ENCODE data around the gene FRMD1. TPM values are rescaled to one million over a fixed set of nuclear protein-coding genes. Genes with fewer than 3 reads are reported as not detected.

FRMD1 gene
- total and polyA plus RNA-seq, 10 of the 15 experiments (the other 5 are each of a cell fraction or from before 2014, with no cell fraction given), result not detected

DNA sequence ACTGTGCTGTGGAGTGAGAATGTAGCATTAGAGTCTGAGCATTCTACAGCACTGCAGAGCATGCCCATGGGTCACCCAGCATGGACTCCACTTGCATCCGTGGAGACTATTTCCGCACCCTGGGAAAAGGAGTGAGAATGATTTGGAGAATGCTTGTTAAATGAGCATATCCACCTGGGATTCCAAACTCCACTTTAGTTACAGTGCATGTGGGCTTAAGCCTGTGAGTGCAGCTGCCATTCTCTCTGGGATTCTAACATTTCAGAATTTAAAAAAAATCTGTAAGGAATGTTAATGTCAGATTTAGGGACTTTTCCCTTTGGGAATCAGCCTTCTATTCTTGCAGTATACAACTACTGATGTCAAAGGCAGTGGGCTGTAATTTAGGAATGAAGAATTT, 48.1 kb downstream of the FRMD1 start:
- POLR2A ChIA-PET, result no interaction called here
- SMC1A ChIA-PET (ENCODE audit: uncharacterized antibody, unreplicated experiment), result no interaction called here
- no TSS peak for BruUV-seq (replicated peaks)
- Histone ChIP-seq H2AFZ (ENCODE audit: control insufficient read depth, low read depth, low read length) (no peak overlapping the region), H3K36me3 (ENCODE audit: control insufficient read depth in 2 of 2, insufficient read depth in 2 of 2, low read length in 1 of 2) (no peaks in the 10 kb centered on the region), H3K4me3 (no peak overlapping the region), H3K27me3 (replicated peaks in 1 of 2; ENCODE audit: control insufficient read depth in 2 of 2, insufficient read depth in 2 of 2, low read length in 1 of 2) (no peaks in the 10 kb centered on the region), H3K27ac (ENCODE audit: control insufficient read depth, insufficient read depth) (no peak overlapping the region), H4K20me1 (ENCODE audit: control insufficient read depth, insufficient read depth) (no peaks in the 10 kb centered on the region), H3K9ac (ENCODE audit: control insufficient read depth, insufficient read depth, low read length) (no peak overlapping the region), H3K4me2 (ENCODE audit: control insufficient read depth, insufficient read depth) (no peak overlapping the region), H3K9me3 (replicated peaks; ENCODE audit: control insufficient read depth, insufficient read depth, low read length) (no peaks in the 10 kb centered on the region; the same call in 2 of the 3 replicates), H3K4me1 (ENCODE audit: control insufficient read depth, insufficient read depth, low read length) (no peaks in the 10 kb centered on the region), H3K79me2 (ENCODE audit: control insufficient read depth, insufficient read depth, low read length) (no peaks in the 10 kb centered on the region)
- FAIRE-seq, result no peak
- intact Hi-C loops (cut with micrococcal nuclease; ENCODE audit: unreplicated experiment), result no loop called here
- in situ Hi-C loops (cut with MboI), result no loop called here
- no peak for ATAC-seq
- DNase-seq (ENCODE audit: low read depth, low spot score), result no peak
- RAD21 ChIA-PET (ENCODE audit: unreplicated experiment), result no interaction called here
- CTCF ChIA-PET, result no interaction called here
- 66% methylated on average over 2 of the region's 2 CpGs for WGBS (ENCODE audit: insufficient coverage, insufficient replicate concordance, low lambda C conversion rate, missing lambda C conversion rate)
- TF ChIP-seq, protein P1, sequence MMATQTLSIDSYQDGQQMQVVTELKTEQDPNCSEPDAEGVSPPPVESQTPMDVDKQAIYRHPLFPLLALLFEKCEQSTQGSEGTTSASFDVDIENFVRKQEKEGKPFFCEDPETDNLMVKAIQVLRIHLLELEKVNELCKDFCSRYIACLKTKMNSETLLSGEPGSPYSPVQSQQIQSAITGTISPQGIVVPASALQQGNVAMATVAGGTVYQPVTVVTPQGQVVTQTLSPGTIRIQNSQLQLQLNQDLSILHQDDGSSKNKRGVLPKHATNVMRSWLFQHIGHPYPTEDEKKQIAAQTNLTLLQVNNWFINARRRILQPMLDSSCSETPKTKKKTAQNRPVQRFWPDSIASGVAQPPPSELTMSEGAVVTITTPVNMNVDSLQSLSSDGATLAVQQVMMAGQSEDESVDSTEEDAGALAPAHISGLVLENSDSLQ (IDR thresholded peaks at IDR 0.05), result no peak
- TF ChIP-seq POU2F2 (IDR thresholded peaks at IDR 0.05; ENCODE audit: borderline replicate concordance, low read depth, low read length) (no peak), CEBPB (IDR thresholded peaks at IDR 0.05; ENCODE audit: borderline replicate concordance in 1 of 2, low read depth in 2 of 2, low read length in 2 of 2) (no peak), MEF2A (IDR thresholded peaks at IDR 0.05; ENCODE audit: insufficient read depth, low read depth, low read length) (no peak), TBL1XR1 (IDR thresholded peaks at IDR 0.05; ENCODE audit: low read depth, low read length) (no peak), ESRRA (IDR thresholded peaks at IDR 0.05; ENCODE audit: low read length) (no peak), YBX1 (IDR thresholded peaks at IDR 0.05) (no peak), SPI1 (IDR thresholded peaks at IDR 0.05; ENCODE audit: borderline replicate concordance, insufficient read depth, low read depth, low read length) (no peak), SUPT20H (IDR thresholded peaks at IDR 0.05; ENCODE audit: borderline replicate concordance, control insufficient read depth, low read depth, low read length) (no peak), RELA (IDR thresholded peaks at IDR 0.05; ENCODE audit: borderline replicate concordance, partially characterized antibody) (no peak), ATF7 (IDR thresholded peaks at IDR 0.05; ENCODE audit: low read depth) (no peak), PAX8 (IDR thresholded peaks at IDR 0.05) (no peak)
- TF ChIP-seq, protein P2, sequence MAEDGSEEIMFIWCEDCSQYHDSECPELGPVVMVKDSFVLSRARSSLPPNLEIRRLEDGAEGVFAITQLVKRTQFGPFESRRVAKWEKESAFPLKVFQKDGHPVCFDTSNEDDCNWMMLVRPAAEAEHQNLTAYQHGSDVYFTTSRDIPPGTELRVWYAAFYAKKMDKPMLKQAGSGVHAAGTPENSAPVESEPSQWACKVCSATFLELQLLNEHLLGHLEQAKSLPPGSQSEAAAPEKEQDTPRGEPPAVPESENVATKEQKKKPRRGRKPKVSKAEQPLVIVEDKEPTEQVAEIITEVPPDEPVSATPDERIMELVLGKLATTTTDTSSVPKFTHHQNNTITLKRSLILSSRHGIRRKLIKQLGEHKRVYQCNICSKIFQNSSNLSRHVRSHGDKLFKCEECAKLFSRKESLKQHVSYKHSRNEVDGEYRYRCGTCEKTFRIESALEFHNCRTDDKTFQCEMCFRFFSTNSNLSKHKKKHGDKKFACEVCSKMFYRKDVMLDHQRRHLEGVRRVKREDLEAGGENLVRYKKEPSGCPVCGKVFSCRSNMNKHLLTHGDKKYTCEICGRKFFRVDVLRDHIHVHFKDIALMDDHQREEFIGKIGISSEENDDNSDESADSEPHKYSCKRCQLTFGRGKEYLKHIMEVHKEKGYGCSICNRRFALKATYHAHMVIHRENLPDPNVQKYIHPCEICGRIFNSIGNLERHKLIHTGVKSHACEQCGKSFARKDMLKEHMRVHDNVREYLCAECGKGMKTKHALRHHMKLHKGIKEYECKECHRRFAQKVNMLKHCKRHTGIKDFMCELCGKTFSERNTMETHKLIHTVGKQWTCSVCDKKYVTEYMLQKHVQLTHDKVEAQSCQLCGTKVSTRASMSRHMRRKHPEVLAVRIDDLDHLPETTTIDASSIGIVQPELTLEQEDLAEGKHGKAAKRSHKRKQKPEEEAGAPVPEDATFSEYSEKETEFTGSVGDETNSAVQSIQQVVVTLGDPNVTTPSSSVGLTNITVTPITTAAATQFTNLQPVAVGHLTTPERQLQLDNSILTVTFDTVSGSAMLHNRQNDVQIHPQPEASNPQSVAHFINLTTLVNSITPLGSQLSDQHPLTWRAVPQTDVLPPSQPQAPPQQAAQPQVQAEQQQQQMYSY (CRISPR knock-in tag; IDR thresholded peaks at IDR 0.05), result no peak
- TF ChIP-seq, protein P3, sequence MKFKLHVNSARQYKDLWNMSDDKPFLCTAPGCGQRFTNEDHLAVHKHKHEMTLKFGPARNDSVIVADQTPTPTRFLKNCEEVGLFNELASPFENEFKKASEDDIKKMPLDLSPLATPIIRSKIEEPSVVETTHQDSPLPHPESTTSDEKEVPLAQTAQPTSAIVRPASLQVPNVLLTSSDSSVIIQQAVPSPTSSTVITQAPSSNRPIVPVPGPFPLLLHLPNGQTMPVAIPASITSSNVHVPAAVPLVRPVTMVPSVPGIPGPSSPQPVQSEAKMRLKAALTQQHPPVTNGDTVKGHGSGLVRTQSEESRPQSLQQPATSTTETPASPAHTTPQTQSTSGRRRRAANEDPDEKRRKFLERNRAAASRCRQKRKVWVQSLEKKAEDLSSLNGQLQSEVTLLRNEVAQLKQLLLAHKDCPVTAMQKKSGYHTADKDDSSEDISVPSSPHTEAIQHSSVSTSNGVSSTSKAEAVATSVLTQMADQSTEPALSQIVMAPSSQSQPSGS (IDR thresholded peaks at IDR 0.05; ENCODE audit: low read length), result no peak
- TF ChIP-seq, protein P4, sequence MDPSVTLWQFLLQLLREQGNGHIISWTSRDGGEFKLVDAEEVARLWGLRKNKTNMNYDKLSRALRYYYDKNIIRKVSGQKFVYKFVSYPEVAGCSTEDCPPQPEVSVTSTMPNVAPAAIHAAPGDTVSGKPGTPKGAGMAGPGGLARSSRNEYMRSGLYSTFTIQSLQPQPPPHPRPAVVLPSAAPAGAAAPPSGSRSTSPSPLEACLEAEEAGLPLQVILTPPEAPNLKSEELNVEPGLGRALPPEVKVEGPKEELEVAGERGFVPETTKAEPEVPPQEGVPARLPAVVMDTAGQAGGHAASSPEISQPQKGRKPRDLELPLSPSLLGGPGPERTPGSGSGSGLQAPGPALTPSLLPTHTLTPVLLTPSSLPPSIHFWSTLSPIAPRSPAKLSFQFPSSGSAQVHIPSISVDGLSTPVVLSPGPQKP (IDR thresholded peaks at IDR 0.05; ENCODE audit: low read depth, low read length), result no peak
